Stimulated activated naive CD8-positive, alpha-beta T cell treated with anti-CD3 and anti-CD28 coated beads, Interleukin-15, Interleukin-2, amounts not matched to agents 100 U/mL and 50 U/mL, for 24 hours (primary cell): ENCODE data around the gene IL11.

ENCODE experiments used
- ATAC-seq: fragments of 150-1000 bp; cut with Tn5 transposase; one replicate; pipeline ENCODE4 v1.10.0; 2021
- DNase-seq: peaks from one replicate; pipeline ENCODE4 v3.0.0; 2021

IL11 gene

DNA sequence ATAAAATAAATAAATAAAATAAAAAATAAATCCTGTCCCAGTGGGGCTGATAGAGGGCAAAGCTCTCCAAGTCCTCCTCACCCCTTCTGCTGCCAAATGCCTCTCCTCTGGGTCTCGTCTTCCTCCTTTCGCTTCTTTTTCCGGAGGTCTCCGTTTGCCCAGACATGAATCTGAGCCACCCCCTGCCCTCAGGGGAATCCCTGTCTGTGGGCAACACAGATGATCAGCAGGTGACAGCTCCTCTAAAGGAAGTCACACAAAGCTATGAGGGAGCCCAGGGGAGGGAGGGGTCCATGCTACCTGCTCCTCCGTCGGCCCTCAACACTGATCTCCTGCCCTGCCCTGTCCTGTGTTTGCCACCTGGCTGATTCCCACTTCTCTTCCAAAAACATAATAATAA is 45.6 kb downstream of the IL11 start:
- DNase-seq (no peak), ATAC-seq (no peak)

- DNase-seq (no peak), ATAC-seq (no peak)
Observed at GRCh38 chr19:55322204-55322885, 47.9 kb downstream of the IL11 start.

DNA sequence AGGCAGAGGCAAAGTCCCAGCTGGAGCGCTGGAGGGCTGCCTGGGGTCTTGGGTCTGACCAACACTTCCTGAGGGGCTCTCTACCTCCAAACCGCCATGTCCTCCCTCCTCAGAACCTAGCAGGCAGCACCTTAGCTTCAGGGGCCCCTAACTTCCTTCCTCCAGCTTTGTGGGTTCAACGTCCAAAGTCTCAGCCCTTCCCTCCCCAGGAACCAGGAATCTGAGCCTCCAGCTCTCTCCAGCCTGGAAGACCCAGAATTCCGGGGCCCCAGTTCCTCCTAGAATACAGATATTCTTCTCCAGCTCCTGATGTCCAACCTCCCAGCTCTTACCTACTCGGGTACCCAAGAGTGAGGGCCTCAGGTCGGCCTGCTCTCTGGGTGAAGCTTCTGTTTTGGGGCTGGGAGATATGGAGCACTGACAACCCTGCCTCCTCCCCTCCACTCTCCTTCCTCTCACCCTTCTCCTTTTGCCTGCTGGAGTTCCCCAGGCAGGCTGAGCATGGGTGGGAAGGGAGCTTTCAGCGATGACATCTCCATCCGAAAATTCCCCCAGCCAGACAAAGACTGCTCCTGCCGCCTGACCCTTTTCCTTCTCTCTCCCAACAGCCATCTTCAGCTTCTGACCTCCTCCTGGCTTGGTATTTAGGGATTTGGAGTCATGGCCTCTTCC is 48.7 kb downstream of the IL11 start:
- ATAC-seq: no peak
- DNase-seq: no peak

DNA sequence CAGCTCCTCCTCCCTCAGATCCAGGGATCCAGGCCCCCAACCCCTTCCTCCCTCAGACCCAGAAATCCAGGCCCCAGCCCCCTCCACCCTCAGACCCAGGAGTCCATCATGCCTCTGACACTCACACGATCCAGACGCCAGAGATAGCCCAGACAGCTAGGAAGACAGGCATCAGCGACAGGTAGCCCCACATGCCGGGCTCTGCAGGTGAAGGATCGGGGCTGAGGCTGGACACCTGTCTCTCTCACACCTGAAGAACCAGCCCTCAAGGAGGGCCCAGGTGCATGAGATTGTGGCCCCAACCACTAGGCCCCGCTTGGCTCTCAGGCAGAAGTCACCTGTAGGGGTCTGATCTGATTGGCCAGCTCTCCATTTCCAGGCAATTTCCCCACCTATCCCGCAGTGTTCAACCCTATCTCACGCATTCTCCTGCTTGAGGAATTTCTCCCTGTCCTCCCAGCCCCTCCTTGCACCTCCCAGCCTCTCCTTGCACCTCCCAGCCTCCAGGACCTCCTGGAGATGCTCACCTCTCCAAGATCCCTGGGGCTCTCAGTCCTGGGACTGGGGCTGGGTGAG is 49.3 kb downstream of the IL11 start:
- ATAC-seq: no peak
- no peak for DNase-seq

GRCh38 chr19:55319785-55320184 is 50.5 kb downstream of the IL11 start:
- DNase-seq (no peak), ATAC-seq (no peak)

DNA sequence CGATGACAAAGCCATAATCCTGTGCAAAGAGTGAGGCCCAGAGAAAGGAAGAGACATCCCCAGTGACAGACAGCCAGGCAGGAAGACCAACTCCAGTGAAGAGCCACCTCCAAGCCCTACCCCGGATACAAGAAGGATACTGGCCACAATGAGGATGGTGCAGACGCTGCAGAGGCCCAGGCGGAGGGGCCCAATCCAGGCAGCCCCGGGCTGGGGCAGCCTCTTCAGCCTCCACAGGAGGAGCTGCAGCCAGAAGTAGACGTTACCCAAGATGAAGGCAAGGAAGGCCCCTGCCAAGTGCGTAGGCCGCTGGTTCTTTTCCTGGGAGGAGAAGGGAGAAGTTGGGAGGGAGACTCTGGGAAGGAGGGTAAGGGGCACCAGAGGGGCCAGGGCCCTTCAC is 53.6 kb downstream of the IL11 start:
- DNase-seq (no peak), ATAC-seq (no peak)

GRCh38 chr19:55315956-55316525 is 54.2 kb downstream of the IL11 start:
- DNase-seq: no peak
- no peak for ATAC-seq

DNA sequence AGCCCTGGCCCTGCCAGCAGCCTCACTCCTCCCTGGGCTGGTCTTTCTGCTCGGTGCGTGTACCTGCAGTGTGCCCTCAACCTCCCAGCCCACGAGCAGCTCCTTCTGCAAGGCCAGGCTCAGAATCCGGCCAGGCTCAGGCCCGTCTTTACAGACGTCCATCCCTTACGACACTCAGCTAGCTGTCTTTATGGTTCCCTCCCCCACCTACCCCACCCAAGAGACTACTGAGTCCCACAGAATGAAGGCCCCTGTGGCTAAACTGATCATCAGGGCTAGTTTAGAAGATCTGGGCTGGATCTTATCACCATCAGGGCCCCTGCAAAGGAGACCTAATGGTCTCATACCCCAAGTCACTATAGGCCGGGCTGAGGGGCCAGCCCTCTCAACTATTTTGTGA is 55.9 kb downstream of the IL11 start:
- ATAC-seq (no peak), DNase-seq (no peak)
